ENCODE data around the gene KLHL17.

Gene KLHL17

GRCh38 chr1:917076-917459 is 43.3 kb upstream of the KLHL17 start:
- Histone ChIP-seq H3K4me2 (ENCODE audit: low read length) (no peak overlapping the region), H3K9me2 (ENCODE audit: low read depth, low read length) (no peaks in the 10 kb centered on the region), H3K27me3 (ENCODE audit: insufficient read depth, low read length) (peaks cover 26% of the 10 kb centered on the region), H2AFZ (ENCODE audit: low read length) (no peak overlapping the region), H3K4me3 (ENCODE audit: low read depth, low read length, poor library complexity, severe bottlenecking) (no peak overlapping the region), H3K36me3 (ENCODE audit: insufficient read depth, low read length) (no peaks in the 10 kb centered on the region), H3K27ac (ENCODE audit: low read depth, low read length, poor library complexity, severe bottlenecking) (no peak overlapping the region), H3F3A (ENCODE audit: insufficient read depth, low read length) (no peaks in the 10 kb centered on the region), H3K79me2 (ENCODE audit: insufficient read depth, low read length) (no peaks in the 10 kb centered on the region), H3K4me1 (ENCODE audit: insufficient read depth, low read length, severe bottlenecking) (no peaks in the 10 kb centered on the region), H3K9ac (ENCODE audit: low read length) (no peak overlapping the region), H3K9me3 (ENCODE audit: low read length) (no peaks in the 10 kb centered on the region), H4K20me1 (ENCODE audit: insufficient read depth, low read length) (no peaks in the 10 kb centered on the region)
- no peak for TF ChIP-seq CTCF (IDR thresholded peaks at IDR 0.05; ENCODE audit: low read length)

- no peak overlapping the region for H3K27ac ChIP-seq (ENCODE audit: low read depth, low read length, poor library complexity, severe bottlenecking)
- no peaks in the 10 kb centered on the region for H3K4me1 ChIP-seq (ENCODE audit: insufficient read depth, low read length, severe bottlenecking)
- H3K79me2 ChIP-seq (ENCODE audit: insufficient read depth, low read length), result no peaks in the 10 kb centered on the region
These were observed 42.8 kb upstream of the KLHL17 start for GRCh38 chr1:917466-918091.

GRCh38 chr1:918353-918752 is 42.0 kb upstream of the KLHL17 start:
- Histone ChIP-seq H3K4me1 (ENCODE audit: insufficient read depth, low read length, severe bottlenecking) (no peaks in the 10 kb centered on the region), H3K27ac (ENCODE audit: low read depth, low read length, poor library complexity, severe bottlenecking) (no peak overlapping the region), H3K9me2 (ENCODE audit: low read depth, low read length) (no peaks in the 10 kb centered on the region), H4K20me1 (ENCODE audit: insufficient read depth, low read length) (no peaks in the 10 kb centered on the region), H3K9me3 (ENCODE audit: low read length) (no peaks in the 10 kb centered on the region), H2AFZ (ENCODE audit: low read length) (no peak overlapping the region), H3K36me3 (ENCODE audit: insufficient read depth, low read length) (no peaks in the 10 kb centered on the region), H3K4me3 (ENCODE audit: low read depth, low read length, poor library complexity, severe bottlenecking) (no peak overlapping the region), H3K9ac (ENCODE audit: low read length) (no peak overlapping the region), H3K27me3 (ENCODE audit: insufficient read depth, low read length) (peaks cover 26% of the 10 kb centered on the region), H3F3A (ENCODE audit: insufficient read depth, low read length) (no peaks in the 10 kb centered on the region), H3K79me2 (ENCODE audit: insufficient read depth, low read length) (no peaks in the 10 kb centered on the region), H3K4me2 (ENCODE audit: low read length) (no peak overlapping the region)
- TF ChIP-seq CTCF (IDR thresholded peaks at IDR 0.05; ENCODE audit: low read length) (no peak), EZH2 (IDR thresholded peaks at IDR 0.05; ENCODE audit: borderline replicate concordance, low read length) (no peak)

More at GRCh38 chr1:917466-918091, 42.8 kb upstream of the KLHL17 start:
- H3K4me2 ChIP-seq (ENCODE audit: low read length), result no peak overlapping the region
- TF ChIP-seq CTCF (IDR thresholded peaks at IDR 0.05; ENCODE audit: low read length) (no peak), EZH2 (IDR thresholded peaks at IDR 0.05; ENCODE audit: borderline replicate concordance, low read length) (no peak)
- H3K4me3 ChIP-seq (ENCODE audit: low read depth, low read length, poor library complexity, severe bottlenecking), result no peak overlapping the region
- no peaks in the 10 kb centered on the region for H3F3A ChIP-seq (ENCODE audit: insufficient read depth, low read length)
- no peaks in the 10 kb centered on the region for H3K9me3 ChIP-seq (ENCODE audit: low read length)
- H3K27me3 ChIP-seq (ENCODE audit: insufficient read depth, low read length), result peaks cover 26% of the 10 kb centered on the region
- no peak overlapping the region for H3K9ac ChIP-seq (ENCODE audit: low read length)
- H3K9me2 ChIP-seq (ENCODE audit: low read depth, low read length), result no peaks in the 10 kb centered on the region
- no peak overlapping the region for H2AFZ ChIP-seq (ENCODE audit: low read length)
- no peaks in the 10 kb centered on the region for H4K20me1 ChIP-seq (ENCODE audit: insufficient read depth, low read length)
- no peaks in the 10 kb centered on the region for H3K36me3 ChIP-seq (ENCODE audit: insufficient read depth, low read length)
